ENCODE measurements around the gene PLTP. TPM values are rescaled to one million over a fixed set of nuclear protein-coding genes. Genes with fewer than 3 reads are reported as not detected.

The PLTP gene
- total RNA-seq, 2 experiments from 2014 or later: 4.3 to 4.8 TPM

- no peaks in the 10 kb centered on the region for H3K4me1 Mint-ChIP-seq (ENCODE audit: low read depth)
- H3K36me3 Mint-ChIP-seq (ENCODE audit: low read depth): no peaks in the 10 kb centered on the region
- no peak overlapping the region for H3K4me3 Mint-ChIP-seq
- DNase-seq: no peak
- H3K27ac Mint-ChIP-seq: no peak overlapping the region
- no peaks in the 10 kb centered on the region for H3K27me3 Mint-ChIP-seq (ENCODE audit: low read depth)
- intact Hi-C loops (cut with micrococcal nuclease): no loop called here
- no peaks in the 10 kb centered on the region for H3K9me3 Mint-ChIP-seq
- CTCF ChIA-PET: interaction anchor here (1.5 kb wide), 1 partner anchor 44 kb away, joined by 3 read pairs; no protein-coding TSS in a partner anchor
These were observed 14.0 kb upstream of the PLTP start for GRCh38 chr20:45925821-45926506.

- peaks cover 2% of the 10 kb centered on the region for H3K27me3 Mint-ChIP-seq (ENCODE audit: low read depth)
- no peaks in the 10 kb centered on the region for H3K9me3 Mint-ChIP-seq
- intact Hi-C loops (cut with micrococcal nuclease): no loop called here
- CTCF ChIA-PET: interaction anchor here (0.7 to 1.6 kb wide), 2 partner anchors 9 to 94 kb away, joined by 4 to 5 read pairs; no protein-coding TSS in a partner anchor
- H3K36me3 Mint-ChIP-seq (ENCODE audit: low read depth): no peaks in the 10 kb centered on the region
- H3K4me3 Mint-ChIP-seq: no peak overlapping the region
- no peaks in the 10 kb centered on the region for H3K4me1 Mint-ChIP-seq (ENCODE audit: low read depth)
- no peak overlapping the region for H3K27ac Mint-ChIP-seq
- no peak for DNase-seq
These were observed 12.7 kb upstream of the PLTP start for GRCh38 chr20:45924391-45925261.

DNA sequence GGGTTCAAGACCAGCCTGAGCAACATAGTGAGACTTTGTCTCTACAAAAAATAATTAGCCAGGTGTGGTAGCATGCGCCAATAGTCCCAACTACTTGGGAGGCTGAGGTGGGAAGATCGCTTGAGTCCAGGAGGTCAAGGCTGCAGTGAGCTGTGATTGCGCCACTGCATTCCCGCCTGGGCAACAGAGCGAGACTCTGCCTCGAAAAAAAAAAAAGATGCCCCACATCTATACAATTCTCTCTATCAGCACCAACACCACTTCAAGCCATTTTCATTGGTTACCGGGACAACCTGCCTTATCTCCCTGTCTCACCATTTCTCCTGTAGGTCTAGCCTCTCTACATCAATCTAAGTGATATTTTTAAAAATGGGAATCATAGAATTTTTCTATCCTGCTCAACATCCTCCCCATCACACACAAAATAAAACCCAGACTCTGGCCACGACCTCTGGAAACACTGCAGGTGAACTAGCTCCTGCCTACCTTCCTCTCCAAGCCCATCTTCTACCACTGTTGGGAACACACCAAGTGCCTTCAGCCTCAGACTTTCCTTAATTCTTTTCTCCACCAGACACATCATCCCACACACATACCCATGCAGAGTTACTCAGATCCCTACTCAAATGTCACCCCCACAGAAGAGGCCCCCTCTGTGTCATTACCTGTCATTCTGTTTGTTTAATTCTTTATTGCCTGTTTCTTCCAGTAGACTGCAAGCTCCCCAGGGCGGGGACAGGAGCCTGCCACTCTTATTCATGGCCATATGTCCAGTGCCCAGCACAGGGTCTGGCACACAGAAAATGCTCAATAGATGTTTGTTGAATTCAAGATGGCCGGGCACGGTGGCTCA lies 9.6 kb upstream of the PLTP start:
- Mint-ChIP-seq H3K4me1 (ENCODE audit: low read depth) (no peaks in the 10 kb centered on the region), H3K27me3 (ENCODE audit: low read depth) (peaks cover 2% of the 10 kb centered on the region), H3K4me3 (no peak overlapping the region), H3K36me3 (ENCODE audit: low read depth) (no peaks in the 10 kb centered on the region), H3K27ac (no peak overlapping the region), H3K9me3 (no peaks in the 10 kb centered on the region)
- DNase-seq: no peak
- intact Hi-C loops (cut with micrococcal nuclease): no loop called here
- CTCF ChIA-PET: interaction anchor here (0.6 to 1.0 kb wide), 2 partner anchors 47 to 76 kb away, joined by 3 to 4 read pairs; no protein-coding TSS in a partner anchor

DNA sequence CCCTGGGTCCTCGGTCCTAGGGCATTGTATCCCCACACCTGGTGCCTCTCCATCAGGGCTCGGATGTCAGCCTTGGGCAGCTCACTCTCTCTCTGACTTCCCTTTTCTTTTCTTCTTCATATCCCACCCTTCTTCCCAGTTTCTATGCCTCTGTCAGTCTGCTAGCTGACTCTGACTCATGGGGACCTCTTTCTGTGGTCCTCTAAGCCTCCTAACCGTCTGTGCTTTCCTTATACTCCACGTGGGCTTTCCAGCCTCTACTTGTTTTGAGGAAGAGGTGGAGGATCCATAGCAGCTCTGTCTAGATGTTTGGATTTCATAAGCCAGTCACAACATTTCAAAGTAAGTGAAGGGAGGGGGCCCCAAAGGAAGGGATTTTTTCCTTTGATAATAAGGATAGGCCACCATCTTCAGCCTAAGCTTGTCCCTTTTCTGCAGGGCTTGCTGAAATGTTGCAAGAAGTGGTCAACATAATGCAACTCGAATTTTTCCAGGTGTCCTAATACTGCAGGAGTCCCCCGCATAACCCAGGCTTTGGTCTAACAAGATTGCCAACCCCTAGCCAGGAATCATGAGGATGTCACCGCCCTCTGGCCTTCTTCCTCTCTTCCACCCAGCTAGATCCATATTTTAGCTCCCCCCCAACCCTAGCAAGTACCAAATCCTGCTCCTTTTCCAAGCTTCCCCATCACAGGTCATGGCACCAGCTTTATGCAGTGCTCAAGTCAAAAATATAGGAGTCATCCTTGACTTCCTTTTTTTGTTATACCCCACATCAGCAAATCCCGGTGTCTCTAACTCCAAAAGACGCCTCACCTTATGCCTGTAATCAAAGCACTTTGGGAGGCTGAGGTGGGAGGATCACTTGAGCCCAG lies 8.7 kb upstream of the PLTP start:
- peaks cover 7% of the 10 kb centered on the region for H3K27me3 Mint-ChIP-seq (ENCODE audit: low read depth)
- DNase-seq: no peak
- no peak overlapping the region for H3K4me3 Mint-ChIP-seq
- H3K4me1 Mint-ChIP-seq (ENCODE audit: low read depth): no peaks in the 10 kb centered on the region
- H3K27ac Mint-ChIP-seq: no peak overlapping the region
- intact Hi-C loops (cut with micrococcal nuclease): no loop called here
- H3K9me3 Mint-ChIP-seq: no peaks in the 10 kb centered on the region
- H3K36me3 Mint-ChIP-seq (ENCODE audit: low read depth): no peaks in the 10 kb centered on the region
- CTCF ChIA-PET: interaction anchor here (0.8 kb wide), 1 partner anchor 98 kb away, joined by 4 read pairs; no protein-coding TSS in a partner anchor

- DNase-seq: no peak
- Mint-ChIP-seq H3K4me1 (ENCODE audit: low read depth) (no peaks in the 10 kb centered on the region), H3K9me3 (no peaks in the 10 kb centered on the region), H3K27me3 (ENCODE audit: low read depth) (peaks cover 9% of the 10 kb centered on the region), H3K4me3 (no peak overlapping the region), H3K36me3 (ENCODE audit: low read depth) (no peaks in the 10 kb centered on the region), H3K27ac (no peak overlapping the region)
- intact Hi-C loops (cut with micrococcal nuclease): no loop called here
- CTCF ChIA-PET: interaction anchor here (1.4 kb wide), 1 partner anchor 50 kb away, joined by 4 read pairs; no protein-coding TSS in a partner anchor
These were observed 7.8 kb upstream of the PLTP start for GRCh38 chr20:45919542-45920399.

DNA sequence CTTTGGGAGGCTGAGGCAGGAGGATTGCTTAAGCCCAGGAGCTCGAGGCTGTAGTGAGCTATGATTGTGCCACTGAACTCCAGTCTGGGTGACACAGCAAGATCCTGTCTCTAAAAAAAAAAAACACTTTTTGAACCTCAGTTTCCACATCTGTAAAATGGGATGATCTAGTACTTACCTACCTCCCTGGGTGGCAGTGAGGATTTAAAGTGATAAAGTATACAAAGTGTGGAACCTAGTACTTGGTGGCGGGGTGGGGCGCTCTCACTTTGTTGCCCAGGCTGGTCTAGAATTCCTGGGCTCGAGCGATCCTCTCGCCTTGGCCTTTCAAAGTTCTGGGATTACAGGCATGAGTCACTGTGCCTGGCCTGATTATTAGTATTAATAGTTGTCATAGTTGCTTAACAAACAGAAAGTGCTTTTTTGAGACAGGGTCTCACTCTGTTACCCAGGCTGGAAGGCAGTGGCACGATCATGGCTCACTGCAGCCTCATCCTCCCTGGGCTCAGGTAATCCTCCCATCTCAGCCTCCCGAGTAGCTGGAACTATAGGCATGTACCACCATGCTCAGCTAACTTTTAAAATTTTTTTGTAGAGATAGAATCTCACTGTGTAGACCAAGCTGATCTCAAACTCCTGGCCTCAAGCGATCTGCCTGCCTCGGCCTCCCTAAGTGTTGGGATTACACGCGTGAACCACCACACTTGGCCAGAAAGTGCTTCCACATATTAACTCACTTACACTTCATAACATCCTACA lies 7.0 kb upstream of the PLTP start:
- H3K27ac Mint-ChIP-seq: no peak overlapping the region
- H3K9me3 Mint-ChIP-seq: no peaks in the 10 kb centered on the region
- H3K4me3 Mint-ChIP-seq: no peak overlapping the region
- intact Hi-C loops (cut with micrococcal nuclease): no loop called here
- no peak for DNase-seq
- no peaks in the 10 kb centered on the region for H3K36me3 Mint-ChIP-seq (ENCODE audit: low read depth)
- H3K27me3 Mint-ChIP-seq (ENCODE audit: low read depth): peaks cover 16% of the 10 kb centered on the region
- no peaks in the 10 kb centered on the region for H3K4me1 Mint-ChIP-seq (ENCODE audit: low read depth)
- CTCF ChIA-PET: interaction anchor here (0.6 to 1.4 kb wide), 3 partner anchors 51 to 756 kb away, joined by 3 to 6 read pairs (median 4); no protein-coding TSS in a partner anchor

- no peaks in the 10 kb centered on the region for H3K9me3 Mint-ChIP-seq
- no peaks in the 10 kb centered on the region for H3K4me1 Mint-ChIP-seq (ENCODE audit: low read depth)
- peaks cover 16% of the 10 kb centered on the region for H3K27me3 Mint-ChIP-seq (ENCODE audit: low read depth)
- CTCF ChIA-PET: interaction anchor here (0.6 to 1.4 kb wide), 3 partner anchors 52 to 757 kb away, joined by 3 to 6 read pairs (median 4); no protein-coding TSS in a partner anchor
- no peaks in the 10 kb centered on the region for H3K36me3 Mint-ChIP-seq (ENCODE audit: low read depth)
- DNase-seq: no peak
- intact Hi-C loops (cut with micrococcal nuclease): no loop called here
- H3K4me3 Mint-ChIP-seq: no peak overlapping the region
- no peak overlapping the region for H3K27ac Mint-ChIP-seq
These were observed 6.3 kb upstream of the PLTP start for GRCh38 chr20:45918182-45918737.

DNA sequence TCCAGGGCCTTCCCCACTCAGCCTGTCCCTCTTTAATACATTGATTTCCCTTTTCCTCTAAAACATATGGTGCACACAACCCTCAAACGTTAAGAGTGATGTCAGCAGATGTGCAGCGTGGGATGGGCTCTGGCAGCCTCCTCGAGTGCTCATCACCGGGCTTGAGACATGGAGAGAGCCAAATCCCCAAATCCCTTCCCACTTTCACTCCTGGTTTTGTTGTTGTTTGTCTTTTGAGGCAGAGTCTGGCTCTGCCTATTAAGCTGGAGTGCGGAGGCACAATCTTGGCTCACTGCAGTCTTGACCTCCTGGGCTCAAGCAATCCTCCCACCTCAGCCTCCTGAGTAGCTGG lies 5.8 kb upstream of the PLTP start:
- intact Hi-C loops (cut with micrococcal nuclease): no loop called here
- no peak overlapping the region for H3K27ac Mint-ChIP-seq
- H3K36me3 Mint-ChIP-seq (ENCODE audit: low read depth): no peaks in the 10 kb centered on the region
- no peaks in the 10 kb centered on the region for H3K9me3 Mint-ChIP-seq
- no peak overlapping the region for H3K4me3 Mint-ChIP-seq
- H3K4me1 Mint-ChIP-seq (ENCODE audit: low read depth): peaks cover 2% of the 10 kb centered on the region
- H3K27me3 Mint-ChIP-seq (ENCODE audit: low read depth): peaks cover 18% of the 10 kb centered on the region
- DNase-seq: no peak
- CTCF ChIA-PET: no interaction called here

GRCh38 chr20:45913116-45913515 lies 1.2 kb upstream of the PLTP start:
- intact Hi-C loops (cut with micrococcal nuclease): no loop called here
- Mint-ChIP-seq H3K4me1 (ENCODE audit: low read depth) (peaks cover 20% of the 10 kb centered on the region), H3K4me3 (no peak overlapping the region), H3K9me3 (no peaks in the 10 kb centered on the region), H3K27ac (no peak overlapping the region), H3K27me3 (ENCODE audit: low read depth) (peaks cover 21% of the 10 kb centered on the region), H3K36me3 (ENCODE audit: low read depth) (no peaks in the 10 kb centered on the region)
- CTCF ChIA-PET: interaction anchor here (0.7 kb wide), 1 partner anchor 89 kb away, joined by 3 read pairs; no protein-coding TSS in a partner anchor
- DNase-seq: no peak

- peaks cover 20% of the 10 kb centered on the region for H3K4me1 Mint-ChIP-seq (ENCODE audit: low read depth)
- CTCF ChIA-PET: no interaction called here
- peaks cover 21% of the 10 kb centered on the region for H3K27me3 Mint-ChIP-seq (ENCODE audit: low read depth)
- H3K36me3 Mint-ChIP-seq (ENCODE audit: low read depth): no peaks in the 10 kb centered on the region
- no peak for DNase-seq
- H3K4me3 Mint-ChIP-seq: peak overlapping the region; percentile 82
- H3K27ac Mint-ChIP-seq: no peak overlapping the region
- intact Hi-C loops (cut with micrococcal nuclease): no loop called here
- no peaks in the 10 kb centered on the region for H3K9me3 Mint-ChIP-seq
These were observed 358 bp upstream of the PLTP start for GRCh38 chr20:45912344-45912682.
